Kidney (tissue), 14 donors: ENCODE results near the gene ZP1. TPM values are rescaled to one million over a fixed set of nuclear protein-coding genes. Genes with fewer than 3 reads are reported as not detected.
A peak's percentile ranks its signal among the peaks of the same experiment; 100 is the strongest.

Source experiments
- DNase-seq, 5 donors: peaks; one replicate each; pipeline ENCODE4 v3.0.0-alpha.2; 2013 to 2020
- FAIRE-seq: peaks from 2 replicates; lab custom pipeline; 2012; peaks lifted over from hg19 to GRCh38; lab: Jason Lieb, UNC
- H3K27ac ChIP-seq, 2 donors: one replicate each; pipeline ENCODE4 v1.7.0; 2013; ENCODE audit warnings: low read depth in 2 of 2, low read length in 2 of 2, inconsistent platforms in 1 of 2
- H3K27me3 ChIP-seq: one replicate; pipeline ENCODE4 v1.7.1; 2013; ENCODE audit warnings: low read length, inconsistent platforms; ENCODE audit not compliant: control insufficient read depth, insufficient read depth
- H3K36me3 ChIP-seq, 3 donors: one replicate each; pipeline versions ENCODE4 v1.7.0 to v1.7.1; 2013; ENCODE audit warnings: low read length in 3 of 3, control low read depth in 1 of 3, inconsistent platforms in 1 of 3; ENCODE audit not compliant: insufficient read depth in 3 of 3, control insufficient read depth in 2 of 3
- H3K4me1 ChIP-seq, 3 donors: one replicate each; pipeline versions ENCODE4 v1.7.0 to v1.7.1; 2013; ENCODE audit warnings: low read length in 3 of 3, inconsistent platforms in 1 of 3, low read depth in 1 of 3; ENCODE audit not compliant: control insufficient read depth in 2 of 3, insufficient read depth in 2 of 3
- H3K4me3 ChIP-seq, 3 donors: one replicate each; pipeline versions ENCODE4 v1.7.0 to v1.8.1; 2013; ENCODE audit warnings: low read length in 3 of 3, control low read depth in 1 of 3, inconsistent platforms in 1 of 3
- H3K9ac ChIP-seq, 3 donors: one replicate each; pipeline versions ENCODE4 v1.7.0 to v1.7.1; 2013; ENCODE audit warnings: low read length in 3 of 3, control low read depth in 1 of 3, inconsistent platforms in 1 of 3
- H3K9me3 ChIP-seq, 3 donors: one replicate each; pipeline versions ENCODE4 v1.7.0 to v1.7.1; 2013; ENCODE audit warnings: low read length in 3 of 3, control low read depth in 1 of 3, inconsistent platforms in 1 of 3; ENCODE audit not compliant: control insufficient read depth in 2 of 3, insufficient read depth in 1 of 3
- intact Hi-C: fragments of 100-400 bp; cut with DNase I; formaldehyde crosslinking; loops from one replicate; pipeline ENCODE4 v1.11.1; 2022
- polyA plus RNA-seq: library from polyadenylated mRNA; stranded (reverse); fragments of 350-450 nt; fragmentation: Illumina TruSeq; extraction: RNeasy Lipid Tissue Mini Kit (QIAGEN cat#74804); gene quantifications from one replicate; pipeline ENCODE4 v1.2.3, GENCODE V29; 2014; ENCODE audit warnings: low read depth, low replicate concordance; ENCODE audit not compliant: insufficient read depth
- total RNA-seq: library from RNA; stranded (reverse); fragmentation: NEBNext Ultra II Directional; extraction: Animal tissue kit (Norgen Biotek cat#: 25700); gene quantifications from one replicate; pipeline ENCODE4 v1.2.1, GENCODE V29; 2021
- TF ChIP-seq, protein P1 (sequence below): IDR thresholded peaks from 3 replicates; pipeline ENCODE4 v1.5.1; 2012; ENCODE audit warnings: mild to moderate bottlenecking, moderate library complexity, borderline replicate concordance; ENCODE audit not compliant: insufficient read depth; ENCODE audit errors: extremely low read depth
- donor health status: control.
- donor health status: control.
- donor health status: control.
- donor health status: control.
- donor health status: control.
- donor health status: DM: yes; HTN: yes; CAD: no.
- donor health status: Normal renal cell carcinoma (clear cell type).

The ZP1 gene
- total and polyA plus RNA-seq, 2 donors from 2014 or later, result not detected

DNA sequence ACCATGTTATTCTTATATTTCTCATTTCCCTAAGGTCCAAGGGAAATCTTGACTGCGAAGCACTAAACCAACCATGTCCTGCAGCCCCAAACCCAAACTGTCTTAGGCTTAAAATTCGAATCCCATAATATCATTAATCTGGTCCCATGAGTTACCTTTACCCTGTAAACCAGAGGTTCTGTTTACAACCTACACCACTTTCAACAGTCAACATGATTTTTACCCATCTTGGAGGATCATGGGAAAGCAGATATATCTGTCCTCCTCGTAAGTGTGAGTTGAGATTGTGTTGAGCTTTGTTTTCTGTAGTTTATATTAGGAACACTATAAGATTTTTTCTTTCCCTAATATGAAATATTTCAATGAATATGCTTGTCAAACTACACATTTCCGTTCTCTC lies 32.6 kb downstream of the ZP1 start:
- TF ChIP-seq, protein P1, sequence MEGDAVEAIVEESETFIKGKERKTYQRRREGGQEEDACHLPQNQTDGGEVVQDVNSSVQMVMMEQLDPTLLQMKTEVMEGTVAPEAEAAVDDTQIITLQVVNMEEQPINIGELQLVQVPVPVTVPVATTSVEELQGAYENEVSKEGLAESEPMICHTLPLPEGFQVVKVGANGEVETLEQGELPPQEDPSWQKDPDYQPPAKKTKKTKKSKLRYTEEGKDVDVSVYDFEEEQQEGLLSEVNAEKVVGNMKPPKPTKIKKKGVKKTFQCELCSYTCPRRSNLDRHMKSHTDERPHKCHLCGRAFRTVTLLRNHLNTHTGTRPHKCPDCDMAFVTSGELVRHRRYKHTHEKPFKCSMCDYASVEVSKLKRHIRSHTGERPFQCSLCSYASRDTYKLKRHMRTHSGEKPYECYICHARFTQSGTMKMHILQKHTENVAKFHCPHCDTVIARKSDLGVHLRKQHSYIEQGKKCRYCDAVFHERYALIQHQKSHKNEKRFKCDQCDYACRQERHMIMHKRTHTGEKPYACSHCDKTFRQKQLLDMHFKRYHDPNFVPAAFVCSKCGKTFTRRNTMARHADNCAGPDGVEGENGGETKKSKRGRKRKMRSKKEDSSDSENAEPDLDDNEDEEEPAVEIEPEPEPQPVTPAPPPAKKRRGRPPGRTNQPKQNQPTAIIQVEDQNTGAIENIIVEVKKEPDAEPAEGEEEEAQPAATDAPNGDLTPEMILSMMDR, result no peak
- DNase-seq (no peak), FAIRE-seq (no peak)
- Histone ChIP-seq H3K9me3 (no peaks in the 10 kb centered on the region), H3K9ac (no peak overlapping the region), H3K27ac (no peak overlapping the region), H3K4me1 (peaks cover under 1 to 5% (median 1%) of the 10 kb centered on the region in 3 donors), H3K36me3 (peaks cover 30 to 65% (median 56%) of the 10 kb centered on the region in 3 donors), H3K4me3 (no peak overlapping the region), H3K27me3 (no peaks in the 10 kb centered on the region)
- intact Hi-C loops, result loop anchor here (5.0 kb wide), 1 partner anchor 68 kb away; no protein-coding TSS in a partner anchor

GRCh38 chr11:60900673-60901404 lies 33.5 kb downstream of the ZP1 start:
- Histone ChIP-seq H3K4me3 (no peak overlapping the region), H3K9ac (no peak overlapping the region), H3K27ac (no peak overlapping the region), H3K9me3 (no peaks in the 10 kb centered on the region), H3K27me3 (no peaks in the 10 kb centered on the region), H3K36me3 (peaks cover 28 to 62% (median 52%) of the 10 kb centered on the region in 3 donors), H3K4me1 (peaks cover 7 to 12% (median 9%) of the 10 kb centered on the region in 3 donors)
- TF ChIP-seq, protein P1, result no peak
- peak in 1 of 5 donors; percentile 20 for DNase-seq
- no peak for FAIRE-seq
- intact Hi-C loops, result no loop called here

GRCh38 chr11:60902625-60903024 lies 35.3 kb downstream of the ZP1 start:
- Histone ChIP-seq H3K4me3 (no peak overlapping the region), H3K36me3 (peaks cover 17 to 48% (median 42%) of the 10 kb centered on the region in 3 donors), H3K9ac (no peak overlapping the region), H3K27ac (no peak overlapping the region), H3K27me3 (no peaks in the 10 kb centered on the region), H3K4me1 (peaks cover 9 to 12% (median 12%) of the 10 kb centered on the region in 3 donors), H3K9me3 (no peaks in the 10 kb centered on the region)
- TF ChIP-seq, protein P1, result no peak
- intact Hi-C loops, result no loop called here
- FAIRE-seq (no peak), DNase-seq (no peak)
